Uterus (tissue), 4 donors: ENCODE results near the gene SLC35F3. TPM values are rescaled to one million over a fixed set of nuclear protein-coding genes. Genes with fewer than 3 reads are reported as not detected.

Experiments
- DNase-seq, 2 donors: peaks; one replicate each; pipeline ENCODE4 v3.0.0-alpha.2; 2019 to 2020
- H3K27ac ChIP-seq, 2 donors: fragments of 200-600 bp; sonication (generic); 1 replicate in 1 of 2; 2 replicates in 1 of 2; pipeline ENCODE4 v1.5.1; 2016 to 2018
- H3K27me3 ChIP-seq, 2 donors: fragments of 200-600 bp; sonication (generic); one replicate each; pipeline ENCODE4 v1.5.1; 2018 to 2019; ENCODE audit warnings: control low read depth in 1 of 2
- H3K36me3 ChIP-seq, 2 donors: fragments of 200-600 bp; sonication (generic); one replicate each; pipeline ENCODE4 v1.5.1; 2019; ENCODE audit warnings: control low read depth in 1 of 2
- H3K4me1 ChIP-seq, 2 donors: fragments of 200-600 bp; sonication (generic); one replicate each; pipeline ENCODE4 v1.5.1; 2018 to 2019; ENCODE audit warnings: control low read depth in 1 of 2
- H3K4me3 ChIP-seq, 2 donors: fragments of 200-600 bp; sonication (generic); 1 replicate in 1 of 2; 2 replicates in 1 of 2; pipeline ENCODE4 v1.5.1; 2018 to 2019; ENCODE audit warnings: mild to moderate bottlenecking in 1 of 2
- H3K9me3 ChIP-seq, 2 donors: fragments of 200-600 bp; sonication (generic); one replicate each; pipeline ENCODE4 v1.5.1; 2019; ENCODE audit warnings: control low read depth in 1 of 2
- CTCF ChIP-seq, 4 experiments: fragments of 200-600 bp in 2 of 4; fragments of 450-650 bp in 2 of 4; sonication (generic) in 2 of 4; IDR thresholded peaks; one replicate each; pipeline ENCODE4 v1.5.1; 2016 to 2019; ENCODE audit warnings: antibody characterized with exemption in 4 of 4, mild to moderate bottlenecking in 2 of 4, moderate library complexity in 1 of 4
- POLR2A ChIP-seq, 2 donors: fragments of 450-650 bp; IDR thresholded peaks; one replicate each; pipeline ENCODE4 v1.6.1; 2016; ENCODE audit warnings: antibody characterized with exemption in 2 of 2, mild to moderate bottlenecking in 1 of 2, moderate library complexity in 1 of 2
- intact Hi-C: fragments of 100-400 bp; cut with DNase I; formaldehyde crosslinking; loops from one replicate; pipeline ENCODE4 v1.15.1; 2023; ENCODE audit warnings: low total_unique reads
- total RNA-seq, 4 donors: library from RNA; depleted of rRNA in 3 of 4; stranded (reverse); fragments of >200 nt in 3 of 4; gene quantifications; one replicate each; pipeline versions ENCODE4 v1.1.0 to v1.2.4, GENCODE V29; 2014 to 2023
- donor health status: DM: yes; HTN: yes; CAD: no.

Gene SLC35F3
- total RNA-seq, 4 donors from 2014 or later = 0.24 to 0.62 (median 0.26) TPM; not detected in 1

- Histone ChIP-seq H3K4me3 (no peak overlapping the region), H3K27ac (no peak overlapping the region), H3K36me3 (no peaks in the 10 kb centered on the region), H3K9me3 (no peaks in the 10 kb centered on the region), H3K27me3 (no peaks in the 10 kb centered on the region), H3K4me1 (no peaks in the 10 kb centered on the region)
- DNase-seq = no peak
- TF ChIP-seq CTCF (IDR thresholded peaks at IDR 0.05) (no peak), POLR2A (IDR thresholded peaks at IDR 0.05) (no peak)
- intact Hi-C loops = no loop called here
Observed at GRCh38 chr1:234281826-234282489, 377.5 kb downstream of the SLC35F3 start.

GRCh38 chr1:234286206-234286605 is 381.7 kb downstream of the SLC35F3 start:
- DNase-seq = no peak
- Histone ChIP-seq H3K27me3 (no peaks in the 10 kb centered on the region), H3K27ac (no peak overlapping the region), H3K4me1 (no peaks in the 10 kb centered on the region), H3K9me3 (no peaks in the 10 kb centered on the region), H3K4me3 (no peak overlapping the region), H3K36me3 (no peaks in the 10 kb centered on the region)
- intact Hi-C loops = no loop called here
- TF ChIP-seq CTCF (IDR thresholded peaks at IDR 0.05) (no peak), POLR2A (IDR thresholded peaks at IDR 0.05) (no peak)

GRCh38 chr1:234288946-234289345 is 384.5 kb downstream of the SLC35F3 start:
- Histone ChIP-seq H3K4me3 (no peak overlapping the region), H3K27me3 (no peaks in the 10 kb centered on the region), H3K4me1 (no peaks in the 10 kb centered on the region), H3K36me3 (no peaks in the 10 kb centered on the region), H3K27ac (no peak overlapping the region), H3K9me3 (no peaks in the 10 kb centered on the region)
- no peak for DNase-seq
- TF ChIP-seq CTCF (IDR thresholded peaks at IDR 0.05) = no peak
- no peak for TF ChIP-seq POLR2A (IDR thresholded peaks at IDR 0.05)
- intact Hi-C loops = no loop called here

- intact Hi-C loops = no loop called here
- no peak overlapping the region for H3K27ac ChIP-seq
- no peaks in the 10 kb centered on the region for H3K9me3 ChIP-seq
- no peak overlapping the region for H3K4me3 ChIP-seq
- DNase-seq = no peak
- H3K27me3 ChIP-seq = no peaks in the 10 kb centered on the region
- TF ChIP-seq POLR2A (IDR thresholded peaks at IDR 0.05) (no peak), CTCF (IDR thresholded peaks at IDR 0.05) (no peak)
- H3K4me1 ChIP-seq = no peaks in the 10 kb centered on the region
- H3K36me3 ChIP-seq = no peaks in the 10 kb centered on the region
Observed at GRCh38 chr1:234289538-234290305, 385.2 kb downstream of the SLC35F3 start.

- no peaks in the 10 kb centered on the region for H3K9me3 ChIP-seq
- TF ChIP-seq POLR2A (IDR thresholded peaks at IDR 0.05) (no peak), CTCF (IDR thresholded peaks at IDR 0.05) (no peak)
- H3K4me3 ChIP-seq = no peak overlapping the region
- no peaks in the 10 kb centered on the region for H3K36me3 ChIP-seq
- H3K27ac ChIP-seq = no peak overlapping the region
- no peaks in the 10 kb centered on the region for H3K27me3 ChIP-seq
- no peak for DNase-seq
- intact Hi-C loops = no loop called here
- no peaks in the 10 kb centered on the region for H3K4me1 ChIP-seq
Observed at GRCh38 chr1:234292011-234292410, 387.5 kb downstream of the SLC35F3 start.
